Measurements from ENCODE around the gene C22orf39. TPM values are rescaled to one million over a fixed set of nuclear protein-coding genes. Genes with fewer than 3 reads are reported as not detected.

The C22orf39 gene
- total RNA-seq, 1 donor: 14.8 TPM

DNA sequence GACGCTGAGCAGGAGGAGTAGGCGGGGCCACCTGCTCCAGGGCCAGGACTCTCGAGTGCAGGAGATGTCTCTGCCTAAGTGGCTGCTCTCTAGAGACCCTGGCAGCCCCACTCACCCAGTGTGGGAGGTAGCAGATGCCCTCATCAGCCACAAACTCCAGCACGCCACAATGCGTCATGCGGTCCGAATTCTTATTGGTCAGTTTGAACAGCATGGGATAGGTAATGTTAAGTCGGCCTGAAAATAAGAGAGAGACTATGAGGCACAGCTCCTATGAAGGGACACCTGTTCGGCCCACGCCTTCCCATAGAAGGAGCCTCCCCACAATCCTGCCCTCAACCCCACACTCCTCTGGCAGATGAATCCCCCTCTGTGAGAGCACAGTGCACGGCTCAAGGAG is 24.1 kb upstream of the C22orf39 start:
- Histone ChIP-seq H3K4me2 (ENCODE audit: insufficient read depth, low read length) (no peak overlapping the region), H3K27ac (ENCODE audit: low read depth, low read length) (no peak overlapping the region), H2AFZ (ENCODE audit: low read length) (no peak overlapping the region), H3K4me1 (ENCODE audit: insufficient read depth, low read length) (no peaks in the 10 kb centered on the region), H3K79me2 (ENCODE audit: insufficient read depth, low read length) (peaks cover 62% of the 10 kb centered on the region), H4K20me1 (ENCODE audit: insufficient read depth, low read length) (peaks cover 43% of the 10 kb centered on the region), H3K36me3 (ENCODE audit: insufficient read depth, low read length) (peaks cover 84% of the 10 kb centered on the region), H3K9me3 (ENCODE audit: low read depth, low read length) (no peaks in the 10 kb centered on the region), H3K27me3 (ENCODE audit: insufficient read depth, low read length) (no peaks in the 10 kb centered on the region), H3K4me3 (ENCODE audit: insufficient read depth, low read length) (no peak overlapping the region)
- no peak for DNase-seq (ENCODE audit: insufficient read length, low spot score, missing footprints)
- TF ChIP-seq, protein P1, sequence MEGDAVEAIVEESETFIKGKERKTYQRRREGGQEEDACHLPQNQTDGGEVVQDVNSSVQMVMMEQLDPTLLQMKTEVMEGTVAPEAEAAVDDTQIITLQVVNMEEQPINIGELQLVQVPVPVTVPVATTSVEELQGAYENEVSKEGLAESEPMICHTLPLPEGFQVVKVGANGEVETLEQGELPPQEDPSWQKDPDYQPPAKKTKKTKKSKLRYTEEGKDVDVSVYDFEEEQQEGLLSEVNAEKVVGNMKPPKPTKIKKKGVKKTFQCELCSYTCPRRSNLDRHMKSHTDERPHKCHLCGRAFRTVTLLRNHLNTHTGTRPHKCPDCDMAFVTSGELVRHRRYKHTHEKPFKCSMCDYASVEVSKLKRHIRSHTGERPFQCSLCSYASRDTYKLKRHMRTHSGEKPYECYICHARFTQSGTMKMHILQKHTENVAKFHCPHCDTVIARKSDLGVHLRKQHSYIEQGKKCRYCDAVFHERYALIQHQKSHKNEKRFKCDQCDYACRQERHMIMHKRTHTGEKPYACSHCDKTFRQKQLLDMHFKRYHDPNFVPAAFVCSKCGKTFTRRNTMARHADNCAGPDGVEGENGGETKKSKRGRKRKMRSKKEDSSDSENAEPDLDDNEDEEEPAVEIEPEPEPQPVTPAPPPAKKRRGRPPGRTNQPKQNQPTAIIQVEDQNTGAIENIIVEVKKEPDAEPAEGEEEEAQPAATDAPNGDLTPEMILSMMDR (IDR thresholded peaks at IDR 0.05; ENCODE audit: extremely low read depth, low read depth, low read length): no peak

DNA sequence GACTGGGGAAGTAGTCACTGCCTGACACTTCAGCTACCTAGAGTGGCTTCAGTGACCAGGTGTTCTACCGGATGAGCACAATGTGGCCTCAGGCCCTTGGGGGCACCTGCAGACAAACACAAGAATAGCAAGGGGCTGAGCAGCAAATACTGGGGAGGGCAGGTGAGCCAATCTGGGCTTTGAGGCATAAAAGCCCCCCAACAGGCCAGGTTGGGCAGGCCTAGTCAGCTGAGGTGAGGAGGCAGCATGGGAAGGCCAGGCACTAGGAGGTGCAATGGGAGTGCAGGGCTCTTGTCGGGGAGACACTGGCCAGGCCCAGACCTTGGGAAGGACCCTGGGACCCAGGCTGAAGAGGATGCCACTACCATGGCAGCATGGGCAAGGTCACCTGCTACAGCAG is 22.5 kb upstream of the C22orf39 start:
- TF ChIP-seq, protein P1 (IDR thresholded peaks at IDR 0.05; ENCODE audit: extremely low read depth, low read depth, low read length): no peak
- no peak overlapping the region for H3K27ac ChIP-seq (ENCODE audit: low read depth, low read length)
- H3K4me3 ChIP-seq (ENCODE audit: insufficient read depth, low read length): no peak overlapping the region
- no peaks in the 10 kb centered on the region for H3K4me1 ChIP-seq (ENCODE audit: insufficient read depth, low read length)
- H3K27me3 ChIP-seq (ENCODE audit: insufficient read depth, low read length): no peaks in the 10 kb centered on the region
- H4K20me1 ChIP-seq (ENCODE audit: insufficient read depth, low read length): peaks cover 32% of the 10 kb centered on the region
- no peaks in the 10 kb centered on the region for H3K9me3 ChIP-seq (ENCODE audit: low read depth, low read length)
- H3K36me3 ChIP-seq (ENCODE audit: insufficient read depth, low read length): peaks cover 93% of the 10 kb centered on the region
- H3K79me2 ChIP-seq (ENCODE audit: insufficient read depth, low read length): peaks cover 46% of the 10 kb centered on the region
- H3K4me2 ChIP-seq (ENCODE audit: insufficient read depth, low read length): no peak overlapping the region
- no peak for DNase-seq (ENCODE audit: insufficient read length, low spot score, missing footprints)
- H2AFZ ChIP-seq (ENCODE audit: low read length): no peak overlapping the region

DNA sequence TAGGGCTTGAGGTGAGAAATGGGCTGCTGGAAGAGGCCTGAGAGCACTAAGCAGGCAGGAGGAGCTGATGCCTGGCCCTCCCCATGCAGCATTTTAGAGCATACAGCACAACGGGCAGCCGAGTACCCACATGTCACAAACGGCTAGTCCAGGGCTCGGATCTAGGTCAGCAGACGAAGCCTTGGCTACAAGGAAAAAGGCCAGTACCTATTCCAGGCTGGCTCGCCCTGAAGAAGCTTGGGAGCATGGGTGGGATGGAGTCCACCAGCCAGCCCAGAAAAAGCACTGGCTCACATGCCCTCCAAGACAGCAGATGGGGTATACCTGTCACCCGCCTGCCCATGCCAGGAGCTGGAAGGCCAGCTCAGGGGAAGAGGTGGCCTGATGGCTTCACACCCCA is 21.9 kb upstream of the C22orf39 start:
- H3K9me3 ChIP-seq (ENCODE audit: low read depth, low read length): no peaks in the 10 kb centered on the region
- no peaks in the 10 kb centered on the region for H3K27me3 ChIP-seq (ENCODE audit: insufficient read depth, low read length)
- H3K4me3 ChIP-seq (ENCODE audit: insufficient read depth, low read length): no peak overlapping the region
- peaks cover 41% of the 10 kb centered on the region for H3K79me2 ChIP-seq (ENCODE audit: insufficient read depth, low read length)
- H3K4me1 ChIP-seq (ENCODE audit: insufficient read depth, low read length): peaks cover under 1% of the 10 kb centered on the region
- no peak for DNase-seq (ENCODE audit: insufficient read length, low spot score, missing footprints)
- TF ChIP-seq, protein P1 (IDR thresholded peaks at IDR 0.05; ENCODE audit: extremely low read depth, low read depth, low read length): no peak
- no peak overlapping the region for H3K4me2 ChIP-seq (ENCODE audit: insufficient read depth, low read length)
- H2AFZ ChIP-seq (ENCODE audit: low read length): no peak overlapping the region
- peaks cover 93% of the 10 kb centered on the region for H3K36me3 ChIP-seq (ENCODE audit: insufficient read depth, low read length)
- H3K27ac ChIP-seq (ENCODE audit: low read depth, low read length): no peak overlapping the region
- peaks cover 32% of the 10 kb centered on the region for H4K20me1 ChIP-seq (ENCODE audit: insufficient read depth, low read length)

DNA sequence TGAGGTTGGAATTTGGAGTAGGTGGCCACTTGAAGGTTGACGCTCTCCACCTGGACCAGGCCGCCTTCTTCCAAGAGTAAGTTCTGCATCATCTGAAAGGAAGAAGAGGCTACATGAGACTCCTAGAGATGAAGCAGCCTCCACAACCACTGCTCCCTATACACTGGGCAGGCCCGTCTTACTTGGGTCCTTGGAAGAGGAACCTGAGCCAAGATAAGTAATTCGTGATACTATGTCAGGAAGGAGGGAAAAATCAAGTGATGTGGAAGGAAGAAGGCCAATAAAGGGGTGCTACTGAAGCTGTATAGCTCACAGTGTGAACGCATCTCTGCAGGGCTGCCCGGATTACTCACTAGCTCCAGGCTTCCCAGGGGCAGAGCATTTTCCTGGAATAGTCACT is 20.4 kb upstream of the C22orf39 start:
- Histone ChIP-seq H2AFZ (ENCODE audit: low read length) (no peak overlapping the region), H3K36me3 (ENCODE audit: insufficient read depth, low read length) (peaks cover 83% of the 10 kb centered on the region), H3K4me2 (ENCODE audit: insufficient read depth, low read length) (no peak overlapping the region), H3K27ac (ENCODE audit: low read depth, low read length) (no peak overlapping the region), H3K9me3 (ENCODE audit: low read depth, low read length) (no peaks in the 10 kb centered on the region), H4K20me1 (ENCODE audit: insufficient read depth, low read length) (peaks cover 27% of the 10 kb centered on the region), H3K4me3 (ENCODE audit: insufficient read depth, low read length) (no peak overlapping the region), H3K4me1 (ENCODE audit: insufficient read depth, low read length) (peaks cover 10% of the 10 kb centered on the region), H3K79me2 (ENCODE audit: insufficient read depth, low read length) (peaks cover 28% of the 10 kb centered on the region), H3K27me3 (ENCODE audit: insufficient read depth, low read length) (no peaks in the 10 kb centered on the region)
- DNase-seq (ENCODE audit: insufficient read length, low spot score, missing footprints): no peak
- TF ChIP-seq, protein P1 (IDR thresholded peaks at IDR 0.05; ENCODE audit: extremely low read depth, low read depth, low read length): no peak
